A673 (cell line): Measurements from ENCODE around the gene PCP4. TPM values are rescaled to one million over a fixed set of nuclear protein-coding genes. Genes with fewer than 3 reads are reported as not detected.

ENCODE experiments used
- BruUV-seq: library from RNA; stranded (reverse); fragments of 400-500 nt; replicated peaks from 2 replicates; lab custom pipeline; 2021; lab: Mats Ljungman, UMichigan
- CTCF ChIA-PET: fragments of 300-600 bp; sonication (Branson Sonifier 250); formaldehyde crosslinking; loops from one replicate; lab custom pipeline; 2022; ENCODE audit warnings: antibody characterized with exemption; lab: Charles Lee
- POLR2A ChIA-PET: fragments of 300-600 bp; sonication (Branson Sonifier 250); formaldehyde crosslinking; loops from one replicate; lab custom pipeline; 2022; ENCODE audit warnings: antibody characterized with exemption; ENCODE audit not compliant: low non-redundant PET; lab: Charles Lee
- DNase-seq: peaks from one replicate; pipeline ENCODE4 v3.0.0-alpha.2; 2015; ENCODE audit warnings: low spot score
- H3K27ac ChIP-seq: fragments of 200-600 bp; sonication (generic); 2 replicates; pipeline ENCODE4 v1.5.1; 2016; ENCODE audit warnings: mixed run types, low read depth, mild to moderate bottlenecking, mixed read lengths, antibody characterized with exemption, low read length; ENCODE audit not compliant: poor library complexity, severe bottlenecking
- H3K27me3 ChIP-seq: fragments of 200-600 bp; sonication (generic); replicated peaks from 2 replicates; pipeline ENCODE4 v1.6.1; 2017; ENCODE audit warnings: mixed run types, low read depth, mild to moderate bottlenecking, mixed read lengths, antibody characterized with exemption, low read length; ENCODE audit not compliant: insufficient read depth, poor library complexity
- H3K36me3 ChIP-seq: fragments of 200-600 bp; sonication (generic); 2 replicates; pipeline ENCODE4 v1.6.1; 2016; ENCODE audit warnings: mixed run types, mild to moderate bottlenecking, mixed read lengths, antibody characterized with exemption, low read length; ENCODE audit not compliant: insufficient read depth, poor library complexity, severe bottlenecking
- H3K4me1 ChIP-seq: fragments of 200-600 bp; sonication (generic); 2 replicates; pipeline ENCODE4 v1.6.1; 2017; ENCODE audit warnings: mixed run types, mild to moderate bottlenecking, mixed read lengths, antibody characterized with exemption, low read length; ENCODE audit not compliant: insufficient read depth, poor library complexity, severe bottlenecking
- H3K4me3 ChIP-seq: fragments of 200-600 bp; sonication (generic); 2 replicates; pipeline ENCODE4 v1.5.1; 2016; ENCODE audit warnings: low read depth, mixed run types, mild to moderate bottlenecking, mixed read lengths, low read length; ENCODE audit not compliant: poor library complexity, severe bottlenecking
- H3K9me3 ChIP-seq: fragments of 200-600 bp; sonication (generic); 2 replicates; pipeline ENCODE4 v1.6.1; 2016; ENCODE audit warnings: mixed run types, low read depth, mild to moderate bottlenecking, mixed read lengths, antibody characterized with exemption, low read length; ENCODE audit not compliant: poor library complexity, severe bottlenecking
- CTCF ChIP-seq: fragments of 300-800, 200-600 bp; sonication (generic); conservative IDR thresholded peaks from 2 replicates; pipeline ENCODE4 v1.5.1; 2017; ENCODE audit warnings: low read depth, mild to moderate bottlenecking, antibody characterized with exemption, low read length, moderate library complexity, mixed read lengths
- EZH2 ChIP-seq: fragments of 200-600 bp; sonication (generic); IDR thresholded peaks from 2 replicates; pipeline ENCODE4 v1.6.1; 2017; ENCODE audit warnings: borderline replicate concordance, low read depth, mild to moderate bottlenecking, mixed read lengths, antibody characterized with exemption, low read length; ENCODE audit not compliant: poor library complexity, severe bottlenecking
- intact Hi-C: fragments of 100-400 bp; cut with micrococcal nuclease; formaldehyde crosslinking; loops from one replicate; pipeline ENCODE4 v1.10.0; 2022; ENCODE audit not compliant: unreplicated experiment
- total RNA-seq: library from RNA; stranded (reverse); gene quantifications from 2 replicates; pipeline ENCODE4 v1.2.3, GENCODE V29; 2021

Gene PCP4
- total RNA-seq, 1 experiment from 2014 or later, result not detected

DNA sequence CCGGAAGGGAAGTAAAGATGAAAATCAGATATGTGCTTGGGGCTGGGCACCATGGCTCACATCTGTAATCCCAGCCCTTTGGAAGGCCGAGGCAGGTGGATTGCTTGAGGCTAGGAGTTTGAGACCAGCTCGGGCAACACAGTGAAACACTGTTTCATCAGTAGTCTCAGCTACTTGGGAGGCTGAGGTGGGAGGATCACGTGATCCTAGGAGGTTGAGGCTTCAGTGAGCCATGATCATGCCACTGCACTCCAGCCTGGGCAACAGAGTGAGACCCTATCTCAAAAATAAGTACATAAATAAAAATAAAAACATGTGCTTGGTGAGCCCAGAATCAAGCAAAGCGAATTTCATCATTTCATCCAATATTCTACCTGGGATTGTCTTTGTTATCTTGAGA, 23.3 kb upstream of the PCP4 start:
- no peaks in the 10 kb centered on the region for H3K36me3 ChIP-seq
- no peaks in the 10 kb centered on the region for H3K4me1 ChIP-seq
- TF ChIP-seq CTCF (no peak), EZH2 (no peak)
- BruUV-seq, result no TSS peak
- CTCF ChIA-PET, result interaction anchor here (0.6 kb wide), 1 partner anchor 1710 kb away, joined by 3 read pairs; no protein-coding TSS in a partner anchor
- POLR2A ChIA-PET, result no interaction called here
- no peaks in the 10 kb centered on the region for H3K9me3 ChIP-seq
- intact Hi-C loops, result no loop called here
- H3K4me3 ChIP-seq, result no peak overlapping the region
- H3K27ac ChIP-seq, result no peak overlapping the region
- no peak for DNase-seq
- H3K27me3 ChIP-seq, result no peaks in the 10 kb centered on the region

DNA sequence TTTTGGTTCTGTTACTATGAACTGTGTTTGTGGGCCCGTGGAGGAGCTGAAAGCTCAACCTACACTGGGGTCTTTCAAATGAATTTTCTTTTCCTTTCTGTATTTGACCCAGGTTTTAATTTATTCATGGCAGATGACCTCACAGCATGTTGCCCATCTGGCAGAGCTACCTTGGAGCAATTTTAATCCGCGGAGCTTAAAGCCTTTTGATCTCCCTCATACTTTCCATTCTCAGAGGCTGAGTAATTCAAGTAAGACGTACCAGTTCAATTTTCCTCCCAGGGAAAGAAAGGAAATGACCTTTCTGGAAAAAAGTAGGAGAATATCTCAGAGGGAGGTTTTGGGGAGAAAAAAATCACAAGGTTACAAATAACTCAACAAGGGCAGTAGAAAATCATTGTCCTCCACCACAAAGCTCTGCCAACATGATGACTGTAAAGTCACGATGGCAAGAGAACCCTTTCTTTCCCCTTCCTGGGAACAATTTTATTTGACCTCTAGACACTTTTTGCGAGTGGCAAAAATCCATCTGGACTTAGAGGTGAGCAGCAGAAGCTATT, 21.6 kb upstream of the PCP4 start:
- no peak for TF ChIP-seq EZH2
- no peak for TF ChIP-seq CTCF
- no peaks in the 10 kb centered on the region for H3K27me3 ChIP-seq
- CTCF ChIA-PET, result no interaction called here
- H3K36me3 ChIP-seq, result no peaks in the 10 kb centered on the region
- POLR2A ChIA-PET, result no interaction called here
- H3K27ac ChIP-seq, result no peak overlapping the region
- intact Hi-C loops, result no loop called here
- no peaks in the 10 kb centered on the region for H3K9me3 ChIP-seq
- no peak overlapping the region for H3K4me3 ChIP-seq
- BruUV-seq, result no TSS peak
- no peak for DNase-seq
- no peaks in the 10 kb centered on the region for H3K4me1 ChIP-seq

- H3K27ac ChIP-seq, result no peak overlapping the region
- DNase-seq, result no peak
- no peaks in the 10 kb centered on the region for H3K9me3 ChIP-seq
- H3K4me1 ChIP-seq, result no peaks in the 10 kb centered on the region
- H3K4me3 ChIP-seq, result no peak overlapping the region
- no peaks in the 10 kb centered on the region for H3K36me3 ChIP-seq
- intact Hi-C loops, result no loop called here
- CTCF ChIA-PET, result no interaction called here
- no peak for TF ChIP-seq CTCF
- no peak for TF ChIP-seq EZH2
- POLR2A ChIA-PET, result no interaction called here
- BruUV-seq, result no TSS peak
- no peaks in the 10 kb centered on the region for H3K27me3 ChIP-seq
These were observed 19.4 kb upstream of the PCP4 start for GRCh38 chr21:39847877-39848276.
